Stimulated activated CD8-positive, alpha-beta memory T cell treated with anti-CD3 and anti-CD28 coated beads, Interleukin-4, amount 100 ng/mL, for 1 hour (primary cell): ENCODE results near the gene TATDN2.

ENCODE experiments used
- DNase-seq, 2 donors: peaks; one replicate each; pipeline ENCODE4 v3.0.0-alpha.2; 2020; ENCODE audit warnings: low read depth in 2 of 2, low spot score in 1 of 2

The TATDN2 gene

DNA sequence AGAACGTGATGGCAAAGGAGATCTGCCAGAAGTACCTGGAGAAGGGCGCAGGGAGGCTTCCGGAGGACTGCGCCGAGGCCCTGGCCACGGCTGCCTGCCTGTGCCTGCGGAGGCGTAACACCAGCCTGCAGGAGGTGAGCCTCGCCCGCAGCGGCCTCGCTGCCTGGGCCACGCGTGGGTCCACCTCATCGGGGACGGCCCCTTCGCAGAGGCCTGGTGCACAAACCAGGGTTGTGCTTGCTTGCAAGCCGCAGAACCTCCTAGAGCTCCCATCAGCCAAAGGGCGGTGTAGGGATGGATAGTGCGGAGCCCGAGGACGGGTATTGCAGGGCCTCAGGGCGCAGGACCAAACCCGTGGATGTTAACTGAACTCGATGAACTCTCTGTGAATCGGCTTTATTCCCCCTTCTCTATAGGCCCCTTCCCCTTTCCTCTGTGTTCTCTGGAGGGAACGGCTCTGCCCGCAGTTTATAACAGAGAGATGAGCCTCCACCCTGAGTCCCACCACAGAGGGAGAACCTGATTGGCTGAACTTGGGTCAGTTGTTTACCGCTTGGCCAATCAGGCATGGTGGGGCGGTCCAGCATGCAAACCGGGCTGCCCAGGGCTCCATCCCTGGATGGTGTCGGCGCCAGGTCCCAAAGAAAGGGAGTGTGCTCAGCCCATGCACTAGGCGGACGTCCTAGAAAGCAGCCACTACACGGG lies 13.6 kb upstream of the TATDN2 start:
- DNase-seq = no peak

DNA sequence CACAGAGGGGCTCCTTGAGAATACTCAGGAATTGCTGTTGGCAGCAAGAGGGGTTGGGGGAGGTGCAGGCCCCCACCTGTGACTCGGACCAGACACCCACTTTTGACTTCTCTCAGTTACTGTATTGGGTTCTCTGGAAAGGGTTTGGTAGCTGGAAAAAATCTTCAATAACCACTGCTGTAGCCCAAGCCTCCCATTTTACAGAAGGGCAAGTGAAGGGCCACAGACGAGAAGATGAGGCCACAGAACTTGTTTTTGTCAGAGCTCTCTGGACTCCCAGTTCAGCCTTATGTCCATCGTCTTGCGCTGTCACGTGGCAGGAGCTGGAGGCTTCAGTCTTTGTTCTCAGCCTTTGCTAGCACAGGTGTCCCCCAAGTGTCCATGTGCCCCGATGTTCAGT lies 12.7 kb upstream of the TATDN2 start:
- DNase-seq = no peak

- peak in 1 of 2 donors; percentile 18 for DNase-seq
Observed at GRCh38 chr3:10238345-10239183, 9.7 kb upstream of the TATDN2 start.

DNA sequence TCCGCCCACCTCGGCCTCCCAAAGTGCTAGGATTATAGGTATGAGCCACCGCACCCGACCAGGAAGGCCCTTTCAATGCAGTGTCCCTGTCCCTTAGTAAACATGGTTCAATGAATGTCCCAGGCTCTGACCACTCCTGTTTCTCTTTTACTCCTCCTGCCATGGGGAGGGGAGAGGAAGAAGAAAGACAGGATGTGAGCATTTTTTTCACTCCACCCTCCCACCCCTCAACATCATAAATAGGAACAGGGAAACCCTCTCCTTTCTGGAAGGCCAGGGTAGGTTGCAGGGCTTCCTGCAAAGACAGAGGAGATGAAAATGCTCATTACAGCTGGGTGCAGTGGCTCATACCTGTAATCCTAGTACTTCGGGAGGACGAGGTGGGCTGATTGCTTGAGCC lies 7.5 kb upstream of the TATDN2 start:
- DNase-seq = no peak

GRCh38 chr3:10242182-10243065 lies 5.8 kb upstream of the TATDN2 start:
- DNase-seq = peak; percentile 46 to 61

DNA sequence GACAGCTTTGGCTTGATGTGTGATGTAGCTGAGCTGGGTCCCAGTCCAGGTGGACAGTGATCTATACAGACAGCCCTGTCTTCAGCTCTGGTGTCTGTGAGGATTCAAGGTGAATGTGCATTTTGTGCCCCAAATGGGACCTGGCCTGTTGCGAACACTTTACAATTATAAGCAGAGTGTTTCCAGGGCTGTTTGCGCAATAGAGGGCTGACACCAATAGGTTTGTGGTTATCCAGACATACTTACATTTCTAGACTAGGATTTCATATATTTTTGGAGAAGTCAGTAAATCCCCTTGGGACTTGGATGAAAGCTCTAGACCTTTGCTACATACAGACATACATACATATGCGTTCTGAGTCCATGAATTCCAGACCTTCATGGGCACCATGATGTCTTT lies 4.2 kb upstream of the TATDN2 start:
- no peak for DNase-seq

DNA sequence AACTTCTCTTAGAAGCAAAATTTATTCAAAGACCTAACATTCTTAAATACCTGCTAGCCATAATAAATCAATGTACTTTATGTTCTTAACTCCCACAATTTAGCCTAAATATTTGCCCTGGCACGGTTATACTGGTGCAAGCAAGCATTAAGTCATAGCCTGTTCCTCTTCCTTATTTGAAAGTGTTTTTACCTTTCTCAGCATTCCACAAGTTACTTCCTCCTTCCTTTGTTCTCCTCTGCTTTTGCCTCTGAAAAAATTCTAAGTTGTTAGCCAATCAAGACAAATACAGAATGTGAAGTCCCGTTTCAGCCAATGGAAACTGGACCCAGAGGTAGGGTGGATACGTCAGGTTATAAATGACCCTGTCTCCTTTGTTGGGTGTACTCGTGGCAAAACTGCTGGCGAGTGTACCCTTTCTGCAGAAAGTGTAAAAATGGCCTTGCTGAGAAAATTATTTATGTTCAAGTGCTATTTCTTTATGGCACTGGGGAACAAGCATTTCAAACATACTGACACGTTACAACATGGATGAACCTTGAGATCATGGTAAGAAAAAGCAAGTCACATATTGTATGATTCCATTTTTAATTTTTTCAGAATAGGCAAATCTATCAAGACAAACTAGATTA lies 3.1 kb upstream of the TATDN2 start:
- no peak for DNase-seq

GRCh38 chr3:10247679-10248183 lies 528 bp upstream of the TATDN2 start:
- no peak for DNase-seq

- peak in 1 of 2 donors; percentile 25 for DNase-seq
Observed at GRCh38 chr3:10248984-10249748, 907 bp downstream of the TATDN2 start.

GRCh38 chr3:10249833-10250232 lies 1.6 kb downstream of the TATDN2 start:
- DNase-seq = no peak

DNA sequence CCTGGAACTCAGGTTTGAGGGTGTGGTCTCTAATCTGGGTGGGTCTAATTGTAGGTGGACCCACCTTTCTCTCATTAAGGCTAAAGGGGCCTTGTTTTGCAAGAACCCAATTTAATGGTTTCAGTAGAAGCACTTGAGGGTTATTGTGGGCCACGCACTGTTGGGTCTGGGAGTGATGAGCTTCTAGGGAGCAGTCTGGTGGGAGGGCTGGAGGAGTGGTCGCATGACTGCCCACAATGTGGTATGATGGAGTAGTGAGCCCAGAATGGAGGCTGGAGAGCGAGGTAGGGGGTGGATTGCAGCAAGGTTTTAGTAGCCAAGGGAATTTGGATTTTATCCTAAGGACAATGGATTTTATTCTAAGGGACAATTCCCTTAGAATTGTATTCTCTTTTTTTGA lies 2.7 kb downstream of the TATDN2 start:
- DNase-seq = no peak

GRCh38 chr3:10253731-10254130 lies 5.5 kb downstream of the TATDN2 start:
- DNase-seq = no peak

DNA sequence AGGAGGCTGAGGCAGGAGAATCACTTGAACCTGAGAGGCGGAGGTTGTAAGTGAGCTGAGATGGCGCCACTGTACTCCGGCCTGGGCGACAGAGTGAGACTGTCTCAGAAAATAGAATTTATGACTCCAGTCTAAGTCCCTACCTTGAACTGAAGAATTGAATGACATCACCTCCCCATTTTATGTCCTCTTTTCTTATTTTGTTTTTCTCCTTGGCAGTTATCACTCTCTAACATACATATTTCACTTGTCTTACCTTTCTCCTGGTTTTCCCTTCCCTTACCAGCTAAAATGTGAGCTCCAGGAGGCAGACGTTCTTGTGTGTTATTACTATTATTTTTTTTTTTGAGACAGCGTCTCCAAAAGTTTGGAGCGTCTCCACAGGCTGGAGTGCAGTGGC lies 7.6 kb downstream of the TATDN2 start:
- DNase-seq = no peak

GRCh38 chr3:10259036-10259435 lies 10.8 kb downstream of the TATDN2 start:
- no peak for DNase-seq

DNA sequence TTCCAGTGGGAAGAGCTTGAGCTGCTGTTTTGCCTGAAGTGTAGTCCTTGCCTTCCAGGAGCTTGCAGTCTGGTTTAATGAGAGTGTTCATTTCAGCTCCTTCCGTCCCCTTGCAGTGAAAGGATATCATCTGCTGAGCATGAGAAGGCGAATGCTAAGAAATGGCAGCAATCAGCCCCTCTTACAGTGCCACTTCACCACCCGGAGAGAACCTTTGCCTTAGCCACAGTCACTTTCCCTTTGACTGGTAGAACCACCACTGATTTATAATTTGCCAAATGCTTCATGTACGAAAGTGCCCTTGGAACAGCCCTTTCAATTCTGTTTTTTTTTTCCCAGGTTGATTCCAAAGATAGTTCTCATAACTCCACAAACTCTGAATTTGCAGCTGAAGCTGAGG lies 11.5 kb downstream of the TATDN2 start:
- DNase-seq = no peak

DNA sequence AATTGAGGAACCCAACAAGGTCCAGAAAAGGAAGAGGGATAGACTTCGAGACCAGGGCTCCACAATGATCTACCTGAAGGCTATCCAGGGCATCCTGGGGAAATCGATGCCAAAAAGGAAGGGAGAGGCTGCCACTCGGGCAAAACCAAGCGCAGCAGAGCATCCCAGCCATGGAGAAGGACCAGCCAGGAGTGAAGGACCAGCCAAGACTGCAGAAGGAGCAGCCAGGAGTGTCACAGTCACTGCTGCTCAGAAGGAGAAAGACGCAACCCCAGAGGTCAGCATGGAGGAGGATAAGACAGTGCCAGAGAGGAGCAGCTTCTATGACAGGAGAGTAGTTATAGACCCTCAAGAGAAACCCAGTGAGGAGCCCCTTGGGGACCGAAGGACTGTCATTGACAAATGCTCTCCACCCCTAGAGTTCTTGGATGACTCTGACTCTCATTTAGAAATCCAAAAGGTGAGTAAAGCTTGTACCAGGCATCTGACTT lies 12.0 kb downstream of the TATDN2 start:
- no peak for DNase-seq

DNA sequence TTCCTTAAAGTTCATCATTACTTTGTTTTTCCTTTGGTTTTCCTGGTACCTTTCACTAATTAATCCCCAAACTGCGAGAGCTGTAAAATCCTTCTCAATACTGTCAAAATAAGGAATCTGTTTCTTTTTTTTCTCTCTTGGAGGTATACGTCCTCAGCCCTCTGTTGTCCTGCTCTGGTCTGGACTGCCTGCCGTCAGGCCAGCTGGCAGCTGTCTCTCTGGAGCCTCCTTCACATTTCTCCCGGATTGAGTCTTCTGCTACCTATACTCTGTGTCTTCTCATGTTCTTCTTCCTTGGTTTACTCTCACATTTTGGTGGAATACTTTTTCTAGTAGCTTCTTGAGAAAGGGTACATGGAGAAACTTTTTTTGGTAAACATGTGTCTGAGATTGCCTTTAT lies 13.8 kb downstream of the TATDN2 start:
- no peak for DNase-seq

GRCh38 chr3:10263646-10264363 lies 15.5 kb downstream of the TATDN2 start:
- DNase-seq = peak; percentile 29 to 46

- no peak for DNase-seq
Observed at GRCh38 chr3:10265833-10266232, 17.6 kb downstream of the TATDN2 start.
